Tibial nerve (tissue), 3 donors: ENCODE data around the gene NSD1.

Source experiments
- POLR2A ChIP-seq, 2 donors: fragments of 450-650 bp; IDR thresholded peaks; one replicate each; pipeline ENCODE4 v1.6.1; 2017; ENCODE audit warnings: antibody characterized with exemption in 2 of 2, mild to moderate bottlenecking in 2 of 2, moderate library complexity in 2 of 2
- TF ChIP-seq, protein P1 (sequence below), 5 experiments: fragments of 200-600 bp in 3 of 5; fragments of 450-650 bp in 2 of 5; sonication (generic) in 3 of 5; IDR thresholded peaks; one replicate each; pipeline ENCODE4 v1.5.1; 2016 to 2019; ENCODE audit warnings: antibody characterized with exemption in 5 of 5, mild to moderate bottlenecking in 3 of 5, moderate library complexity in 2 of 5

DNA sequence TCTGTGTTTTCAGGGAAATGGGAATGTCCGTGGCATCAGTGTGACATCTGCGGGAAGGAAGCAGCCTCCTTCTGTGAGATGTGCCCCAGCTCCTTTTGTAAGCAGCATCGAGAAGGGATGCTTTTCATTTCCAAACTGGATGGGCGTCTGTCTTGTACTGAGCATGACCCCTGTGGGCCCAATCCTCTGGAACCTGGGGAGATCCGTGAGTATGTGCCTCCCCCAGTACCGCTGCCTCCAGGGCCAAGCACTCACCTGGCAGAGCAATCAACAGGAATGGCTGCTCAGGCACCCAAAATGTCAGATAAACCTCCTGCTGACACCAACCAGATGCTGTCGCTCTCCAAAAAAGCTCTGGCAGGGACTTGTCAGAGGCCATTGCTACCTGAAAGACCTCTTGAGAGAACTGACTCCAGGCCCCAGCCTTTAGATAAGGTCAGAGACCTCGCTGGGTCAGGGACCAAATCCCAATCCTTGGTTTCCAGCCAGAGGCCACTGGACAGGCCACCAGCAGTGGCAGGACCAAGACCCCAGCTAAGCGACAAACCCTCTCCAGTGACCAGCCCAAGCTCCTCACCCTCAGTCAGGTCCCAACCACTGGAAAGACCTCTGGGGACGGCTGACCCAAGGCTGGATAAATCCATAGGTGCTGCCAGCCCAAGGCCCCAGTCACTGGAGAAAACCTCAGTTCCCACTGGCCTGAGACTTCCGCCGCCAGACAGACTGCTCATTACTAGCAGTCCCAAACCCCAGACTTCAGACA lies 160.4 kb downstream of the NSD1 start:
- TF ChIP-seq, protein P1, sequence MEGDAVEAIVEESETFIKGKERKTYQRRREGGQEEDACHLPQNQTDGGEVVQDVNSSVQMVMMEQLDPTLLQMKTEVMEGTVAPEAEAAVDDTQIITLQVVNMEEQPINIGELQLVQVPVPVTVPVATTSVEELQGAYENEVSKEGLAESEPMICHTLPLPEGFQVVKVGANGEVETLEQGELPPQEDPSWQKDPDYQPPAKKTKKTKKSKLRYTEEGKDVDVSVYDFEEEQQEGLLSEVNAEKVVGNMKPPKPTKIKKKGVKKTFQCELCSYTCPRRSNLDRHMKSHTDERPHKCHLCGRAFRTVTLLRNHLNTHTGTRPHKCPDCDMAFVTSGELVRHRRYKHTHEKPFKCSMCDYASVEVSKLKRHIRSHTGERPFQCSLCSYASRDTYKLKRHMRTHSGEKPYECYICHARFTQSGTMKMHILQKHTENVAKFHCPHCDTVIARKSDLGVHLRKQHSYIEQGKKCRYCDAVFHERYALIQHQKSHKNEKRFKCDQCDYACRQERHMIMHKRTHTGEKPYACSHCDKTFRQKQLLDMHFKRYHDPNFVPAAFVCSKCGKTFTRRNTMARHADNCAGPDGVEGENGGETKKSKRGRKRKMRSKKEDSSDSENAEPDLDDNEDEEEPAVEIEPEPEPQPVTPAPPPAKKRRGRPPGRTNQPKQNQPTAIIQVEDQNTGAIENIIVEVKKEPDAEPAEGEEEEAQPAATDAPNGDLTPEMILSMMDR (IDR thresholded peaks at IDR 0.05) = no peak
- TF ChIP-seq POLR2A (IDR thresholded peaks at IDR 0.05) = no peak
